Measurements from ENCODE around the gene KIF26B. TPM values are rescaled to one million over a fixed set of nuclear protein-coding genes. Genes with fewer than 3 reads are reported as not detected.

KIF26B gene
- total RNA-seq, 4 donors from 2014 or later = 0.90 to 2.0 (median 1.5) TPM

- H3K4me3 ChIP-seq = no peak overlapping the region
- H3K36me3 ChIP-seq = no peaks in the 10 kb centered on the region
- no peaks in the 10 kb centered on the region for H3K4me1 ChIP-seq
- H3K27me3 ChIP-seq = no peaks in the 10 kb centered on the region
- no peak overlapping the region for H3K27ac ChIP-seq
- TF ChIP-seq POLR2A (IDR thresholded peaks at IDR 0.05) (no peak), EP300 (IDR thresholded peaks at IDR 0.05) (no peak), CTCF (IDR thresholded peaks at IDR 0.05) (no peak)
- DNase-seq (ENCODE audit: low spot score in 2 of 2) = no peak
- 95% methylated on average over 11 of the region's 11 CpGs for WGBS, 2 donors
- H3K9me3 ChIP-seq = peaks cover 0 to 32% (median 3%) of the 10 kb centered on the region in 4 donors
Observed at GRCh38 chr1:245207056-245207638, 52.4 kb downstream of the KIF26B start.

- TF ChIP-seq CTCF (IDR thresholded peaks at IDR 0.05) (no peak), EP300 (IDR thresholded peaks at IDR 0.05) (no peak), POLR2A (IDR thresholded peaks at IDR 0.05) (no peak)
- DNase-seq (ENCODE audit: low spot score in 2 of 2) = no peak
- Histone ChIP-seq H3K27me3 (no peaks in the 10 kb centered on the region), H3K4me3 (no peak overlapping the region), H3K36me3 (no peaks in the 10 kb centered on the region), H3K4me1 (no peaks in the 10 kb centered on the region), H3K9me3 (peaks cover 0 to 33% (median 3%) of the 10 kb centered on the region in 4 donors), H3K27ac (no peak overlapping the region)
- 95 to 96% methylated on average over 6 of the region's 6 CpGs for WGBS, 2 donors
Observed at GRCh38 chr1:245207801-245208200, 53.0 kb downstream of the KIF26B start.

GRCh38 chr1:245209658-245210435 lies 55.1 kb downstream of the KIF26B start:
- TF ChIP-seq POLR2A (IDR thresholded peaks at IDR 0.05) (no peak), CTCF (IDR thresholded peaks at IDR 0.05) (no peak), EP300 (IDR thresholded peaks at IDR 0.05) (no peak)
- H3K9me3 ChIP-seq = peaks cover 0 to 38% (median 3%) of the 10 kb centered on the region in 4 donors

GRCh38 chr1:245211035-245211749 lies 56.4 kb downstream of the KIF26B start:
- H3K36me3 ChIP-seq = no peaks in the 10 kb centered on the region
- 81 to 85% methylated on average over 10 to 11 of the region's 11 CpGs for WGBS, 2 donors
- no peaks in the 10 kb centered on the region for H3K27me3 ChIP-seq
- no peak overlapping the region for H3K27ac ChIP-seq
- H3K4me3 ChIP-seq = no peak overlapping the region
- no peak for DNase-seq (ENCODE audit: low spot score in 2 of 2)
- H3K9me3 ChIP-seq = peaks cover 0 to 34% (median 3%) of the 10 kb centered on the region in 4 donors
- H3K4me1 ChIP-seq = no peaks in the 10 kb centered on the region
- TF ChIP-seq POLR2A (IDR thresholded peaks at IDR 0.05) (no peak), CTCF (IDR thresholded peaks at IDR 0.05) (no peak)

More at GRCh38 chr1:245209658-245210435, 55.1 kb downstream of the KIF26B start:
- Histone ChIP-seq H3K36me3 (no peaks in the 10 kb centered on the region), H3K4me1 (no peaks in the 10 kb centered on the region), H3K27ac (no peak overlapping the region), H3K4me3 (no peak overlapping the region), H3K27me3 (no peaks in the 10 kb centered on the region)
- no peak for DNase-seq (ENCODE audit: low spot score in 2 of 2)
- WGBS, 2 donors = 81 to 91% methylated on average over 13 of the region's 13 CpGs

- no peak overlapping the region for H3K27ac ChIP-seq
- DNase-seq (ENCODE audit: low spot score in 2 of 2) = no peak
- no peaks in the 10 kb centered on the region for H3K4me1 ChIP-seq
- H3K9me3 ChIP-seq = peaks cover 0 to 28% (median 3%) of the 10 kb centered on the region in 4 donors
- H3K27me3 ChIP-seq = no peaks in the 10 kb centered on the region
- H3K36me3 ChIP-seq = no peaks in the 10 kb centered on the region
- 85 to 91% methylated on average over 10 of the region's 10 CpGs for WGBS, 2 donors
- TF ChIP-seq EP300 (IDR thresholded peaks at IDR 0.05) (no peak), POLR2A (IDR thresholded peaks at IDR 0.05) (no peak), CTCF (IDR thresholded peaks at IDR 0.05) (no peak)
- no peak overlapping the region for H3K4me3 ChIP-seq
Observed at GRCh38 chr1:245211761-245212160, 57.0 kb downstream of the KIF26B start.

Measured in tibial nerve (tissue), 4 donors.